Left hindlimb (tissue), 1 donor: Measurements from ENCODE around the gene PDPN.
A peak's percentile ranks its signal among the peaks of the same experiment; 100 is the strongest.

Experiments used
- DNase-seq: peaks from one replicate; pipeline ENCODE4 v3.0.0-alpha.2; 2018

PDPN gene

DNA sequence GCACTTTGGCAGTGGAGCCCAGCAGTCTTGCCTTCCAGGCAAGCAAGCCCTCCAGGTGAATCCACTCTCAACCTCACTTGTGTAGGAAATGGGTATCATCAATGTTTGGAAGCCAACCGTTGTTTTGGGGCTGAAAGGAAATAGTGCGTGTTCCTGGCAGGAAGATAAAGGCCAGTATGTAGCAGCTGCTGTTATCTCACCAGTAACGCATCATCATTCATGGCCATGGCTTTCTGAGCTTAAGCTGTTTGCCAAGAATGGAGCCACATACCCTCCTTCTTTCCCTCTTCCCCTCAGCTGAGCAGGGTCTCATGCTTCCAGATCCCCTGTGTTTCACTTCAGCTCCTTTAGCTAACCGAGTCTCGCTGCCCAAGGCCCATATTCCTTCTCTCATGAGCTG, 2.2 kb upstream of the PDPN start:
- no peak for DNase-seq

DNA sequence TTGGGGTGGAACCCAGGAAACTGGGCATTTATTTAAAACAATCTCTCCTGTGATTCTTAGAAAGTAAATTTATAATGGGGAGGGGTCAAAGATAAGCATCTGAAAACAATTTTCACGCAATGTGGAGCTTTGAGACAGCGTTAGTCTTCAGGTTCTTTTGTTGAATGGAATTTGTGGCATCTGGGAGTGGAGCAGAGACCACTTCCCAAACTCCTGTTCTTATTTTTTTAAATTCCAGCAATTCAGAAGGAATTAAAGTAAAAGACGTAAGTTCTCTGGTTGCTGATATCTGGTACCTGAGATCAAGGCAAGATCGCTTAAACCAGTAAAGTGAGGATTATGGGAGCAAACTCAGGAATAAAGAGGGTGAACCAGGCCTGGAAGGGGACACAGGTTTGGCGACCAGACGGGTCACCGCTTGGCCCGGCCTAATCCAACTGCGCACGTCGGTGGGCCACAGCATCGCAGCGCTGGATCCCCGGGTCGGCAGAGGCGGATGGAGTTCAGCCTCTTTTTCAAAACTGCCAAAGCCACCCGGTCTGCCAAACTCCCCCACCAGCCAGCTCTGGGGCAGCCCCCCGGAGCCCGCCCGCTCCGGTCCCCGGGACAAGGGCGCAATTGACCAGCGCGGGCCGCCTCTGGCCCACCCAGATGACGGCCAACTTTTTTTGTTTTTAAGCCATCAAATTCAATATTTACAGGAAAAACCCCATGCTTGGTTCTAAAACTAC, 754 bp upstream of the PDPN start:
- peak; percentile 49 for DNase-seq

DNA sequence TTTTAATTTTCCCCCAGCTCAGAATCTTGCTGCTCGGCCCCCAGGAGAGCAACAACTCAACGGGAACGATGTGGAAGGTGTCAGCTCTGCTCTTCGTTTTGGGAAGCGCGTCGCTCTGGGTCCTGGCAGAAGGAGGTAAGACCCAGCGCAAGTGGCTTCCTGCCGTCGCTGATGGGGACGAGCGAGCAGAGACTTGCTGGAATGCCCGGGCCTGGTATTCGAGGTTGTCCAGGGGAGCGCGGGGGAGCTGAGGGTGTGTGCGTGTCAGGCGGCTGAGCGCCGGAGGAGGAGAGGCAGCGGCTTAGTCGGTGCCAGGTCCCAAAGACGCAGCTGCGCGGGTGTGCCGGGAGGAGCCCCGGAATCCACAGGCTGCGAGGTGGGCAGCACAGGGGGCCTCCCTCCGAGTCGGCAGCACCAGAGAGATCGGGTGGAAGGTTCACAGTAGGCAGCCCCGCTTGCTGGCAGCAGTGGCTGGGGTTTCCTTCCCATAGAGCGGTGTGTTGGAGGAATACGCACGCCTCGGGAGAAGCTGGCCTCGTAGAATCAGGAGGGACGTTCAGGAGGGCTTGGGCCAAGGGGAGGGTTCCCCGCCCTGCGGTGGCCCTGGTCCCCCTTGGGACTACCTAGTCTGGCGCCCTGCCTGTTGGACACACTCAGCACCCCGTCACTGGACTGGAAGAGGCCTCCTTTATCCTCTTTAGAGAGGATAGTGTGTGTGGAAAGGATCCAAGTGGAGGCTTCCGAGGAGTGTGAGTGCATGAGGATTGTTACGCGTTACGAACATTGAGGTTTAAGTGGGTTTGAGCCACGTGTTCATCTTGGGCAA, 547 bp downstream of the PDPN start:
- DNase-seq, result peak; percentile 83

DNA sequence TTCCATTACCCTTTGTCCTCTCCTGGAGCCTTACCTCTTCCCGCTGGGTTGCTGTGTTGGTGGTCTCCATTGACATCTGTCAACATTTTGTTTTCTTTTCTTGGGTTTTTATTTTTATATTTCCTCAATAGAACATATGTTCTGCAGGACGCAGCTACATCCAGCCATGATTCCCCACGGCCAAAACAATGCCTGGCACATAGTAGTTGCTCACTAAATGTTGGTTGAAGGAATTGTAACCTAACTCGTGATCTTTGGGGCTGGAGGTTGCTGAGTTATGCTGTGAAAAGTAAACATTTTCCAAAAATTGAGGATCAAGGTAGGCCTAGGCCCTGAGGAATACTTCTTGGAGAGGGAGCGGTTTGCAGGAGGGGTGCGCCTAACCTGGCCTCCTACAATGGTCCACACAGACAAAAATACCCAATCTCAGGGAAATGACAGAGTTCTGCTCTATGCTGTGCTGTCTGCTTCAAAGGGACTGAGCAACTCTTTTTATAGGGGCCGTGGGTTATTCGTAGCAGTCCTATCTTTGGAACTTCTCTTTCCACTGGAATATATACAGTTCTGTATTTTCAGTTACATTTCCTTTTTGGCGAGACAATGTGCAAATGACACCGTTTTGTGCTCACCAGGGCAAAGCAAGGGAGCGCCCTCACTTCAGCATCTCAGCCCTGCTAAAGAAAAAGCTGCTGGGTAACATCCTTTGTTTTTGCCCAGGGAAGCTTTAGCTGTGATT, 1.4 kb downstream of the PDPN start:
- DNase-seq, result no peak

DNA sequence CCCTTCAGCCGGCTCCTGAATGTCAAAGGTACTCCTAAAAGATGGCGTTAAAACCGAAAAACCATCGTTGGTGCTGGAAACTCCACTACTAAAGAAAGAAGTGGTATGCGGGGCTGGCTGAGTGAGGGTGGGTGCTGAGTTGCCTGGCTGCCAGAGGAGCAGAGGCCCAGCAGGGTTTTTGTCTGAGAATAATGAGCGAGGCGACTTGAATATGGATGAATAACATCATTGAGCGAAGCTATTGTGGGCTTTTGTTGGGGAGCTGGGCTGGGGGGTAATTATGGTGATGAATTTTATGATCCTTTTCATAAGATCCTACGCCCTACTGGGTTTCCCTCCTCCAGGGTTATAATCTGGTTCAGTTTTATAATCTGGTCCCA, 2.0 kb downstream of the PDPN start:
- DNase-seq, result no peak

DNA sequence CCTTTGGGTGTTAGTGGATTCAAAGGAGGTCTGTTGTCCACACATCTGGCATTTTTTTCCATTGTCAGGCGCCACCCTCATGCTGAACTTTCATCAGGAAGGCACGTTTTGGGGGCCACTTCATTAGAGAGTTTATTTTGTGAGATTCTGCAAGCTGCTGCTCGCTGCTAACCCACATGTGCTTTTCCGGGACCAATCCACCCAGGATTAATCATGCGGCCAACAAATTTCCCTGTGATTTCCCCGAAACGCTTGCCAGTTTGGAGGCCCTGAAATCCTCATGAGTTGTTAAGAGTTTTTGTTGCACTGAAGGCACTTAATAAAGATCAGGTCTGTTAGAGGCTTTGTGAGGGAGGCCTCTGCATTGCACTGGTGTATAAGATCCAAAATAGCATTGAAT, 2.4 kb downstream of the PDPN start:
- peak; percentile 45 for DNase-seq

DNA sequence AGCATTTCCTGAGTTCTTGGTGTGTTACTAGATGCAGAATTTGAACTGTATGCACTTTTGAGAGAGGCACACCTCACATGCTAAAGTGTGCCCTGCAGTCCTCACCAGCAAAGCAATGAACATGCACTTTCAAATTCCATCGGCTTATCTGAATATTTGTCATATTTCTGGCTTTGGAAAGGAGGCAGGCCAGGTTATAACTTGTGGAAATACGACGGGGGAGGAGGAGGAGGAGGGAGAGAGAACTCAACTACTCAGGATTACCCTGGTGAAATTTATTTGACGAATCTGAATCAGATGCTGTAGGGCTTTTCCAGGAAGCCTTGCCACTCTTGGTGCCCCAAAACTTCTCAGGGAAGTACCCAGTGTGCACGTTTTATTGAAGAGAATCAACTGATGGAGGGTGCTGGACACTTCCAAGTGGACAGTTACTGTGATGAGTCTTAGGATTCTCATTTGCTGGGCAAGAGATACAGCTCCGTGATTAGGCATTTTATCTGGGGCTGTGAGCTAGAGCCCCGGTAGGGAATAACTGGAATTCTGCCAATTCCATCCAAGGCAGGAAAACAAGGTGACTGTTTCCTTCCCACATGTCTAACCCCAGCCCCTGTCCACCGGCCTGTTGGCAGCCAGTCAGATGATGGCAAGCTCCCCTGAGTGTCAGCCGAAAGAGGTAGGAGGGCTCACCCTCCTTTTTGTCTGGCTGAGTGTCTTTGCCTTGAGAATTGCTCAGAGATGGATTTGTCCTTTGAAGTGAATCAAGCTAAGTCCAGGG, 3.8 kb downstream of the PDPN start:
- DNase-seq, result no peak

DNA sequence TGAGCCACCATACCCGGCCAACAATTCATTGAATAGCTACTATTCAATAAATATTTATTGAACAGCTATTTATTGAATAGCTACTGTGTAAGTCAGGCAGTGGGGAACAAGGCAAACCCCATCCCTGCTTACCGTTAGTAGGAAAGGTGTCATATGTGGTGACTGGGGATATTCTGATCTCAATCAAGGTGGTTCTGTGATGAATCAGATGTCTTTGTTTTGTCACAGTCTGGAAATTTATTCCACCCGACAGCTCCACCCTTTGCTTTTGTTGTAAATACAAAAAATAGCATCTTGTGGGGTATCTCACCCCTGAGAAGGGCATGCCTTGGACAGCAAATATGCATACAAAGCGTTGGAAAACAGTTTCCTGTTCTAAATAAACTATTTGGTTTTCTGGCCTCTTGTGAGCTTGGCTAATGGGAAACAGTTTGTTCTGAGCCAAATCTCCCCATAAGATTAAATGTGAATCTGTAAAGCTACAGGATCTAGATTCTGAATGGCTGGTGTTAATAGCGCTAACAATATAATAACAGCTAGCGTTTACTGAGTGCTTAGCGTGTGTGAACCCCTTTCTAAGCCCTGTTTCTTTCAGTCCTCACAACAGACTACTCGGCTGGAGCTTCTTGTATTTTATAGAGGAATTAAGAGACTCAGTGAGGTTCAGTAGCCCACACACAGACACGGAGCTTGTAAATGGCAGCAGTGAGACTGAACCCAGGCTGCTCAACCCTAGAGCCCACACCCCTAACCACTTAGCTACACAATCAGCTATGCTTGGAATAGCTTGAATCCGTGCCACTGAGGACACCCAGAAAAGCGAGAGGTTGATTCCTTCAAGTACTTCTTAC, 5.5 kb downstream of the PDPN start:
- DNase-seq, result no peak

DNA sequence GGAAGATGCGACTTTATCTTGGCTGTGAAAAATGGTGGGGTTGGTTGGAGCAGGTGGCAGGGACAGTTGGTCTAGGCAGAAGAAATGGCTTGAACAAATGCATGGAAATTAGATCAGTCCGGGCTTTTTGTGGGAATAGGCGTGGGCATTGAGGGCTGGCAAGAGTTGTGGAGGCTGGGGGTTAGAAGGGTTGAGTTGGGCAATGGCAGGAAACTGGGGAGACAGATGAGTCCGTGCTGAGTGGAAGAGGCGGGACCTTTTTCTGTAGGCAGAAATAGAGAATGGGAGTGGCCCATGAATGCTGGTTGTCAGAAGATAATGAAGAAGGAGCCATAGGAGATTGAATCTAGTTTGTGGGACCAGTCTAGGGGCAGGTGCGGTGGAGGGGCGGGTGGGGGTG, 6.9 kb downstream of the PDPN start:
- no peak for DNase-seq

DNA sequence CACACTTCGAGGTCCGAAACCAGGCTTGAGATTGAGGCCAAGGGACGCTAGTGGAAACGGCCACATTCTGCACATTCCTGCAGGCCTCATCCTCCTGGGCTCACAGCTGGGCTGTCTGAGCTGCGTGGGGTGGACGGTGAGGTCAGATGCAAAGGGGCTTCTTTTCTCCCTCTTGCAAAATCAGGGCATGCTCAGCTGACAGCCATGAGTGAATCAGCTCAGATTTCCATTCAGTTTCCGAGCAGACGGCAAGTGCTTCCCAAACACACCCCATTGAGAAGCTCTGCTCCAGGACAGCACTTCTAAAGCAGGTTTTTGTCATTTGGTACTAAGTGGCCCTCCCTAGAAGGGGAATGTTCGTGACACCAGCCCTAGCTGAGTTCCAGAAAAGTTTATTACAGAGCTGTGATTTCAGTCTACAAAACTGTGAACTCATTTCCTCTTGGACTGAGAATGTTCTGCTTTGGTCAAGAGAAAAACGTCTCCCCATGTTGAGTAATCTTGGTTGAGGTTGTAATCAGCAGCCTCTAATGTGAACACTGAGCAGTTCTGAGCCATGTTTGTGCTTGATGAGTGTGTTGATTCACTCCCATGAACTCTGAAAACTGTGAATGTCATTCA, 10.0 kb downstream of the PDPN start:
- peak; percentile 81 for DNase-seq

DNA sequence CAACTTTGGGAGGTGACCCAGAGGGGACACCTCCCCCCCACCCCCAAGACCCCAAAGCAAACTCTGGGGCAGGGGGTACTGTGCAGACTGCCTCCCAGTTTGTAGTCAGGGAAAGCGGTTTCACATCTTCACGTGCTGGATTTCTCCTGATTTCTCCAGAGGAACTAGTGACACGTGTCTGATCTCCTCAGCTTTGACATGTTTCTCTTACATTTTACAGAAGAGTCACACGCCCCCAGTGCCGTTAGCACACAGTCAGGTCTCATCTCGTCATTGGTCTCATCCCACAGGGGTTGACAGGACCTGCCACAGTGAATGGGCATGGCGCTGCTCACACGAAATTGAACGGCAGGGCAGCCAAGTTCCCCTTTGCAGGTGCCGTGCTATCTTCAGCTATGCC, 11.8 kb downstream of the PDPN start:
- DNase-seq, result no peak

DNA sequence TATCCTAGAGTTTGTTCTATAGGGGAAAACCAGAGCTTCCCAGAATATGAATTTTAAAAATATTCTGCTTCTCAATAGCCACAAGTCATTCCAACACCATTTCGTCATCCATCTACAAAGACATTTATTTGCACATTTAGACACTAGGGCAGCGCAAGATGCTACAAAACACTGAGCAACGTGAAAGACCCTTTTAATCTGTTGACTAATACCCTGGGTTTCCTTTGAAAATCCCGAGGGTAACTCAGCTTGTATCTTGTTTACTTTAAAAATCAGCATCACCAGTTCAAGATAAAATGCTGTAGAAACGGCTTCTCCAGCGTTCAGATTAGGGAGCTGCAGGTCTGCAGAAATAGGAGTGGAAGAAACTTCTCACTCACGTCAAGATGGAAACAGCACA, 13.5 kb downstream of the PDPN start:
- DNase-seq, result no peak

DNA sequence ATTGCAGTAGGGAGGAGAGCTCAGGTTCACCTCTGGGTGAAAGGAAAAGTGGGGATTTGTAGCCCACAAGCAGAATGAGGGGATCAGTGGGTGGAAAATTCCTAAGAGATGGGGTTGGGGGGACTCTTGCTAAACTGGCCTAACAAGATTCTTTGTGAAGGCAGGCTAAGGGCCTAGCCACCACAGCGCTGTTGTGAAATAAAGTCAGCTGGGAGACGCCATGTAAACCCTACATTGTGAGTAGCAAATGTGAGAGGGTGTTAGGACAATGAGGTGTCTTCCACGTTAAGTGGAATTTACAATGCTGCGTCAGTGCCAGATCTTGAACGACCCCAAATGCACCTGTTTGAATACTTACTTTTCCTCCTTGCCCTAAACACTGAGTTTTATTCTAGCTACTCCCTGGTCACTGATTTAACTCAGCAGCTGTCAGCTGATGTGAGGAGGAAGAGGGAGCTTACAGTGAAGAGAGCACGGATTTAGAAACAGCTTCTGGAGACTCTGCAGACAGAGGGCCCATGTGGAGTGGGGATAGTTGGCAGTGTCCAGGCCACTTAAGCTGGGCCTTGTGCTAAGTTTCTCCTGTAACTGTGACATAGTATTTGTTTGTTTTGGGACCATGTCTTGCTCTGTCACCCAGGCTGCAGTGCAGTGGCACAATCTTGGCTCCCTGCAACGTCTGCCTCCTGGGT, 17.3 kb downstream of the PDPN start:
- DNase-seq, result no peak

DNA sequence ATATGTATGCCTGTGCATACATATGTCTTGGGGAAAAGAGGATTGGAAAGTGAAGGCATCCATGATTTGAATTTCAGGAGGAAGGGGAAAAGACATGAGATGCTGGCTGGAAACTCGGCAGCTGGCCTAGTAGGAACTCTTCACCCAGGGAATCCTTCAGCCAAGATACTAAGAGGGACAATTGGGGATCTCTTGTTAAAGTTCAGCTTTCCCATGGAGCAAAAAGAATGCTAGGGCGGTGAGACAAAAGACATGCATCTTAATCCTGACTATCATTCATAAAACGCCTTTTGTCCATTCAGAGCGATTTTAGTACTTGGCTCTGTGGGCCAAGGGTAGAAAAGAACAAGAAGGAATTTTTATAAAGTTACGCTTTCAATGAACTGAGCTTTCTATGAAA, 20.5 kb downstream of the PDPN start:
- no peak for DNase-seq

DNA sequence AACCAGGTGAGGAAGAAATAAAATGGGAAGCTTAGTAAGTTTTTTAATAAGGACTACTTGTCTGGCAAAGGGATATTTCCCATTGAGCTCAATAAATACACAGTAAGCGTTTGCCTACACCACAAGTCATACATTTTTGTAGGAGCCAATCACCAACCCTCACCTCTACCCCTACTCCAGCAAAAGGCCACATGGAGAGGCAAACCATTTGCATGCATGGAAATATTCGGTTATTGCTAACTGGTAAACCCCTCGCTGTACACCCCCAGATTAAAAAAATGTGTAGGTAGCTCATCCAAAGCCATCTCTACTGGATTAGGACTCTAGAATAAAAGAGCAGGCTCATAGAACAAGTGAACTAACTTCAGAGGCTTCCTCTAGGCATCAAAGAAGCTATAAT, 21.1 kb downstream of the PDPN start:
- DNase-seq, result no peak

DNA sequence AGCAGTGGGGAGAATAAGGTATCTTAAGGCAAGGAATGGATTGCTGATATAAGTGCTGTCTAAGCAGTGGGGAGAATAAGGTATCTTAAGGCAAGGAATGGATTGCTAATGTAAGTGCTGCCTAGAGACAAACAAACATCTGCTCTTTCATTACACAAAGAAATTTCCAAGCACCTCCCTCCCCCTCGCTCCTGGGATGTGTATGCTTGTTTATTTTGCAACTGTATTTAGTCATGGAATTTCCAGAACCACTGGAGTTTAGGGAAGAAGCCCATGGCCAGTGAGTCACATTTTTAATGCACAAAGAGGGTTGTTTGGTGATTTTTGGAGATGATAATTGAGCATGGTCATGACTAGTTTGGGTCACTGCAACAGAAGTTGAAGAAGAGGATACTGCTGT, 21.5 kb downstream of the PDPN start:
- DNase-seq, result no peak

DNA sequence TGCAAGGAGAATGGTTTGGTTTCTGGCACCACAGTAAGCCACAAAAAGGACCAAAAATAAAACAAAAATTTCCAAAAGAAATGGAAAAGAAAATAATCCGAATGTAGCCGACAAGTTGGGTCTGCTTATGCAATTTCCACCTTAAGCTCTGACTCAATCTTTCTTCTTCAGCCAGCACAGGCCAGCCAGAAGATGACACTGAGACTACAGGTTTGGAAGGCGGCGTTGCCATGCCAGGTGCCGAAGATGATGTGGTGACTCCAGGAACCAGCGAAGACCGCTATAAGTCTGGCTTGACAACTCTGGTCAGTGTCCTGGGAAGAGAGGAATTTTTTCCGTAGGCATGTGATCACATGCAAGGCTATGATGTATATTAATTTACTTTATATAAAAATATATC, 23.4 kb downstream of the PDPN start:
- DNase-seq, result no peak

DNA sequence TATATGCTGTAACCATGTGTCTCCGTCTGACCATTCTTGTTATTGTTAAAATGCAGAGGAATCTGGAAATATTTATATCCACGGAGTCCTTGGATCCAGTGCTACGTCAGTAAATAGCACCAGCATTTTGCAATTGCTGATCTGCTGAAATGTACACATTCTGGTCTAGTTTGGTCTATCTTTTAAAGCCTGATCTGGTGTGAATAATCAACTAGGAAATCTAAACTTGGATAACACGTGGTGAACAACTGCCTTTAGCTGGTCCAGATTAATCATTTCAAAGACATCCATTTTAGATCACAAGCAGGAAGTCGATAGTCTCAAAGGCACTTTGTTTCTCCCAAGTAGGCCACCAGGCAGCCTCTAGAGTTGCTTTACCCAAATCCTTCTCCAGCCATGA, 32.6 kb downstream of the PDPN start:
- DNase-seq, result no peak

DNA sequence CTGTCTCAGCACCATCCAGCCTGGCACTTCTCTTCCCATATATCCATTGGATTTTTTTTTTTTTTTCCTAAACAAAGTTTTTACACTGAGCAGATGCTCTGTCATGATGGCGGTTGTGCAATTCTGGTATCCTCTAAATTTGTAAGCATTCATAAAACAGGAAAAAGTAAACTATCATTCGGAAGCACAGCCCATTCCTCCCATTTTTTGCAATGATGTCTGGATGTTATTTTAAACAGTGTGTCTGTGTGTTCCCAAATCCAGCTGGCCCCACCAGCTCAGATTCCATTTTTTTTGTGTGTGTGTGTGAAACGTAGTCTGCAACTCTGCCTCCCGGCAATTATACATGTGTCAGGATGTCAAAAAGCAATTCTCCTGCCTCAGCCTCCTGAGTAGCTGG, 33.5 kb downstream of the PDPN start:
- DNase-seq, result no peak

DNA sequence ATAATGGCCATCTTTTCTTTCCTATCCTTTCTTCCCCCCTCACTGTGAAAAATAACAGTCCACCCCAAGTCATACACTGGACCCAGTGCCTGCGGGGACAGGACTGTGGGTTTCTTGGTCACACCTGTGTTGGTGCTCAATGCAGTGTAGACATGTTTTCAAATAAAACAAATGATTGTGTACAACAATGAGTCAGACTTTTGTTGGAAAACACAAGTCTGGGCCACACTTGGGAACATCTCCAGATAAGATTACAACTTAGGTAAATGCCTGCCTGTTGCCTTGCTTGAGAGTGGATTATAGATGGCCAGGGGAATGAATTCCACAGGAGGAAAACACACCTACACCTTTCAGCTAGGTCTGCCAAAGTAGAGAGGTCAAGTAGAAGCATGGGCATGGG, 34.1 kb downstream of the PDPN start:
- no peak for DNase-seq

DNA sequence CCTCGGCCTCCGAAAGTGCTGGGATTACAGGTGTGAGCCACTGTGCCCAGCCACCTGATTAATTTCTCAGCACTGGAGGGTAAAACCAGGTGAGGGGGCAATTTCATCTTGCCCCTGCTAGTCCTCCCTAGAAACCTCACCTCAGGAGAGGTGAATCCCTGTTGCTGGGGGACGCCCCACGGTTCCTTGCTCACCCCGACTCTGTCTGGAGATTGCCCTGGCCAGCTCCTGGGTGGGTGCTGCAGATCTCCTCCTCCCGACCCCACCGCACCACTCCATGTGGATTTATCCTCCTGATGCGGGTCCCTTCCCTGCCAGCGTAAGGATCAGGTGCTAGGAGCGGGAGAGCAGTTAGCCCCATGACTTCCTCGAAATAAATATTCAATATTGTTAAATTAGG, 34.9 kb downstream of the PDPN start:
- no peak for DNase-seq
